K562 (cell line): Measurements from ENCODE around the gene MCL1. TPM values are rescaled to one million over a fixed set of nuclear protein-coding genes. Genes with fewer than 3 reads are reported as not detected.
A peak's percentile ranks its signal among the peaks of the same experiment; 100 is the strongest.

Source experiments
- CBFA2T2 ChIP-seq: fragments of 450-650 bp; conservative IDR thresholded peaks from 2 replicates; pipeline ENCODE4 v1.6.1; 2017; ENCODE audit warnings: mild to moderate bottlenecking
- CBFA2T3 ChIP-seq: fragments of 450-650 bp; IDR thresholded peaks from 2 replicates; pipeline ENCODE4 v1.6.1; 2017
- DMBX1 ChIP-seq: fragments of 250-450 bp; sonication (Bioruptor Pico); IDR thresholded peaks from 2 replicates; pipeline ENCODE4 v1.8.0; 2022; ENCODE audit warnings: inconsistent platforms, mild to moderate bottlenecking, moderate library complexity, borderline replicate concordance
- PTTG1 ChIP-seq: fragments of 450-650 bp; IDR thresholded peaks from 2 replicates; pipeline ENCODE4 v1.6.1; 2016; ENCODE audit warnings: low read depth, mild to moderate bottlenecking, missing genetic modification characterization, missing compliant biosample characterization
- TCF3 ChIP-seq: sonication (generic); formaldehyde crosslinking; IDR thresholded peaks from 2 replicates; pipeline ENCODE4 v1.4.0; 2020; ENCODE audit warnings: mild to moderate bottlenecking, missing genetic modification reagents
- ZBED1 ChIP-seq: IDR thresholded peaks from 2 replicates; pipeline ENCODE4 v1.6.1; 2014
- ZNF143 ChIP-seq: sonication (generic); formaldehyde crosslinking; IDR thresholded peaks from 2 replicates; pipeline ENCODE4 v1.9.0; 2022; ENCODE audit warnings: mild to moderate bottlenecking, missing genetic modification reagents
- polyA plus RNA-seq, 8 experiments: library from polyadenylated mRNA; depleted of rRNA in 4 of 8; stranded (reverse) in 5 of 8; unstranded in 3 of 8; fragments of >200 nt; fragmentation: Nextera tagmentation in 2 of 8; fragmentation: Illumina TruSeq in 1 of 8; extraction: Ambion mirVana in 2 of 8; extraction: Trizol in 1 of 8; gene quantifications; 2 replicates each; pipeline versions ENCODE4 v1.2.1 to v1.2.3, GENCODE V29; 2011 to 2014; ENCODE audit warnings: inconsistent platforms in 1 of 8, missing spikeins in 1 of 8
- total RNA-seq, 7 experiments: library from RNA; depleted of rRNA in 6 of 7; stranded (reverse); fragments of >200 nt in 6 of 7; fragmentation: Illumina TruSeq in 2 of 7; extraction: Trizol in 2 of 7; gene quantifications; 2 replicates each; pipeline versions ENCODE4 v1.2.1 to v1.2.3, GENCODE V29; 2011 to 2021; ENCODE audit warnings: low replicate concordance in 1 of 7
- TF ChIP-seq, protein P1 (sequence below): fragments of 250-450 bp; sonication (Bioruptor Pico); IDR thresholded peaks from 2 replicates; pipeline ENCODE4 v1.5.0; 2022; ENCODE audit warnings: mild to moderate bottlenecking
- TF ChIP-seq, protein P2 (sequence below): fragments of 450-650 bp; IDR thresholded peaks from one replicate; pipeline ENCODE4 v1.6.1; 2018; ENCODE audit warnings: mild to moderate bottlenecking, moderate library complexity; ENCODE audit not compliant: partially characterized antibody

MCL1 gene
- total and polyA plus RNA-seq, 9 of the 15 experiments (the other 6 are each of a cell fraction or from before 2014, with no cell fraction given): 27.1 to 224 (median 138) TPM

DNA sequence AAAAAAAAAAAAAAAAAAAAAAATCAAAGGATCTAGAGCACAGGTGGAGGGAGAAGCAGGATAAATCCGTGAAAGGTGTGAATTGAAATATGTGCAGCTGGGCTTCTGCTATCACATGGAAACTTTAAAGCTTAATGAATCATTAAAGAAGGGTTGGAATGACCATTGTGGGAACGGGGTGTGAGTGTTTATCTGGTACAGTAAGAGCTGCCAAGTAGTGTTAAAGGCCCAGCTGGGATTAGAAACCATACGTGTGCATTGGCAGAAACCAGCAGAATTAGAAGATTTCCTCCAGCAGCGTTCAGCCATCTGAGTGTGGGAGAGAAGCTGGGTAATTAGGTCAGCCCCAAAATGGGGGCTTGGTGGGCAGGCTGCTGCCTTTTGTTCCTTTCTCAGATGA, 50.4 kb downstream of the MCL1 start (continued):
- no peak for TF ChIP-seq DMBX1 (CRISPR knock-in tag)
- no peak for TF ChIP-seq PTTG1 (tag)
- no peak for TF ChIP-seq ZNF143 (CRISPR knock-in tag)
- TF ChIP-seq, protein P1, sequence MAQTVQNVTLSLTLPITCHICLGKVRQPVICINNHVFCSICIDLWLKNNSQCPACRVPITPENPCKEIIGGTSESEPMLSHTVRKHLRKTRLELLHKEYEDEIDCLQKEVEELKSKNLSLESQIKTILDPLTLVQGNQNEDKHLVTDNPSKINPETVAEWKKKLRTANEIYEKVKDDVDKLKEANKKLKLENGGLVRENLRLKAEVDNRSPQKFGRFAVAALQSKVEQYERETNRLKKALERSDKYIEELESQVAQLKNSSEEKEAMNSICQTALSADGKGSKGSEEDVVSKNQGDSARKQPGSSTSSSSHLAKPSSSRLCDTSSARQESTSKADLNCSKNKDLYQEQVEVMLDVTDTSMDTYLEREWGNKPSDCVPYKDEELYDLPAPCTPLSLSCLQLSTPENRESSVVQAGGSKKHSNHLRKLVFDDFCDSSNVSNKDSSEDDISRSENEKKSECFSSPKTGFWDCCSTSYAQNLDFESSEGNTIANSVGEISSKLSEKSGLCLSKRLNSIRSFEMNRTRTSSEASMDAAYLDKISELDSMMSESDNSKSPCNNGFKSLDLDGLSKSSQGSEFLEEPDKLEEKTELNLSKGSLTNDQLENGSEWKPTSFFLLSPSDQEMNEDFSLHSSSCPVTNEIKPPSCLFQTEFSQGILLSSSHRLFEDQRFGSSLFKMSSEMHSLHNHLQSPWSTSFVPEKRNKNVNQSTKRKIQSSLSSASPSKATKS (CRISPR knock-in tag): no peak
- 0 out of 2 replicates have a peak, but pooled peaks have one; percentile 12 for TF ChIP-seq TCF3 (CRISPR knock-in tag)
- TF ChIP-seq, protein P2, sequence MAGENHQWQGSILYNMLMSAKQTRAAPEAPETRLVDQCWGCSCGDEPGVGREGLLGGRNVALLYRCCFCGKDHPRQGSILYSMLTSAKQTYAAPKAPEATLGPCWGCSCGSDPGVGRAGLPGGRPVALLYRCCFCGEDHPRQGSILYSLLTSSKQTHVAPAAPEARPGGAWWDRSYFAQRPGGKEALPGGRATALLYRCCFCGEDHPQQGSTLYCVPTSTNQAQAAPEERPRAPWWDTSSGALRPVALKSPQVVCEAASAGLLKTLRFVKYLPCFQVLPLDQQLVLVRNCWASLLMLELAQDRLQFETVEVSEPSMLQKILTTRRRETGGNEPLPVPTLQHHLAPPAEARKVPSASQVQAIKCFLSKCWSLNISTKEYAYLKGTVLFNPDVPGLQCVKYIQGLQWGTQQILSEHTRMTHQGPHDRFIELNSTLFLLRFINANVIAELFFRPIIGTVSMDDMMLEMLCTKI: no peak
- no peak for TF ChIP-seq ZBED1
- peak; percentile 51 for TF ChIP-seq CBFA2T3
- TF ChIP-seq CBFA2T2: 0 out of 2 replicates have a peak, but pooled peaks have one; percentile 8
- TF ChIP-seq, all 486 proteins: peak for 4
